GM18861 (cell line): ENCODE data around the gene NUDCD3.
"Not testable (repeated sequence)": the region's sequence is repeated elsewhere in the genome, so short reads cannot be mapped to it uniquely, and the experiment has no call there.

Experiments used
- ATAC-seq: cut with Tn5 transposase; IDR thresholded peaks from one replicate; pipeline ENCODE4 v1.9.1; 2021; ENCODE audit not compliant: unreplicated experiment

Gene NUDCD3

GRCh38 chr7:44449584-44449928, 40.9 kb downstream of the NUDCD3 start:
- no peak for ATAC-seq

- ATAC-seq: no peak
Measured at GRCh38 chr7:44448922-44449583, 41.4 kb downstream of the NUDCD3 start.

- no peak for ATAC-seq
Measured at GRCh38 chr7:44447874-44448425, 42.5 kb downstream of the NUDCD3 start.

GRCh38 chr7:44445986-44446671, 44.3 kb downstream of the NUDCD3 start:
- no peak for ATAC-seq

- ATAC-seq: no peak
Measured at GRCh38 chr7:44441079-44441478, 49.4 kb downstream of the NUDCD3 start.

- no peak for ATAC-seq
Measured at GRCh38 chr7:44440577-44441078, 49.8 kb downstream of the NUDCD3 start.

GRCh38 chr7:44439926-44440325, 50.5 kb downstream of the NUDCD3 start:
- ATAC-seq: no peak

GRCh38 chr7:44438816-44439215, 51.6 kb downstream of the NUDCD3 start:
- ATAC-seq: no peak

GRCh38 chr7:44434201-44434600, 56.3 kb downstream of the NUDCD3 start:
- no peak for ATAC-seq

- ATAC-seq: no peak
Measured at GRCh38 chr7:44433255-44434022, 57.0 kb downstream of the NUDCD3 start.

GRCh38 chr7:44432381-44432977, 58.0 kb downstream of the NUDCD3 start:
- ATAC-seq: no peak

- ATAC-seq: peak; percentile 84
Measured at GRCh38 chr7:44431091-44431608, 59.3 kb downstream of the NUDCD3 start.

- no peak for ATAC-seq
Measured at GRCh38 chr7:44430054-44430453, 60.4 kb downstream of the NUDCD3 start.

GRCh38 chr7:44424762-44425161, 65.7 kb downstream of the NUDCD3 start:
- ATAC-seq: not testable (repeated sequence)

GRCh38 chr7:44416941-44417340, 73.5 kb downstream of the NUDCD3 start:
- ATAC-seq: no peak

GRCh38 chr7:44415510-44415909, 74.9 kb downstream of the NUDCD3 start:
- no peak for ATAC-seq

- ATAC-seq: no peak
Measured at GRCh38 chr7:44415047-44415446, 75.4 kb downstream of the NUDCD3 start.

- no peak for ATAC-seq
Measured at GRCh38 chr7:44411306-44411705, 79.2 kb downstream of the NUDCD3 start.

GRCh38 chr7:44408596-44408995, 81.9 kb downstream of the NUDCD3 start:
- no peak for ATAC-seq

GRCh38 chr7:44403775-44404174, 86.7 kb downstream of the NUDCD3 start:
- ATAC-seq: no peak

- no peak for ATAC-seq
Measured at GRCh38 chr7:44403176-44403759, 87.2 kb downstream of the NUDCD3 start.
